Measurements from ENCODE around the gene AGAP1. TPM values are rescaled to one million over a fixed set of nuclear protein-coding genes. Genes with fewer than 3 reads are reported as not detected.

The AGAP1 gene
- polyA plus RNA-seq, 4 donors, result 9.8 to 19.2 (median 15.5) TPM

GRCh38 chr2:235546436-235546835 is 52.6 kb downstream of the AGAP1 start:
- Histone ChIP-seq H3K36me3 (ENCODE audit: control insufficient read depth in 3 of 3, insufficient read depth in 2 of 3, low read depth in 1 of 3, low read length in 3 of 3) (peaks cover 0 to 7% (median 0%) of the 10 kb centered on the region in 3 donors), H3K9me3 (ENCODE audit: control insufficient read depth in 2 of 2, insufficient read depth in 1 of 2, low read depth in 1 of 2, low read length in 1 of 2) (no peaks in the 10 kb centered on the region), H3K27ac (ENCODE audit: low read depth in 1 of 3, low read length in 2 of 3) (no peak overlapping the region), H3K27me3 (ENCODE audit: control insufficient read depth in 3 of 3, insufficient read depth in 3 of 3, low read length in 3 of 3) (no peaks in the 10 kb centered on the region), H3K4me1 (ENCODE audit: control insufficient read depth in 3 of 3, insufficient read depth in 2 of 3, low read depth in 1 of 3, low read length in 2 of 3) (peaks cover 0 to 14% (median 7%) of the 10 kb centered on the region in 3 donors), H3K4me3 (ENCODE audit: low read depth in 1 of 3, low read length in 3 of 3) (no peak overlapping the region)
- DNase-seq, result no peak
- WGBS, 3 donors, result 83 to 86% (median 83%) methylated on average over 9 of the region's 9 CpGs
- no peak for FAIRE-seq

- H3K9me3 ChIP-seq (ENCODE audit: control insufficient read depth in 2 of 2, insufficient read depth in 1 of 2, low read depth in 1 of 2, low read length in 1 of 2), result no peaks in the 10 kb centered on the region
- H3K27me3 ChIP-seq (ENCODE audit: control insufficient read depth in 3 of 3, insufficient read depth in 3 of 3, low read length in 3 of 3), result no peaks in the 10 kb centered on the region
- FAIRE-seq (no peak), DNase-seq (no peak)
- 85 to 90% (median 86%) methylated on average over 19 of the region's 19 CpGs for WGBS, 3 donors
- no peak overlapping the region for H3K27ac ChIP-seq (ENCODE audit: low read depth in 1 of 3, low read length in 2 of 3)
- peaks cover 3 to 10% (median 4%) of the 10 kb centered on the region in 3 donors for H3K4me1 ChIP-seq (ENCODE audit: control insufficient read depth in 3 of 3, insufficient read depth in 2 of 3, low read depth in 1 of 3, low read length in 2 of 3)
- peaks cover 0 to 6% (median 0%) of the 10 kb centered on the region in 3 donors for H3K36me3 ChIP-seq (ENCODE audit: control insufficient read depth in 3 of 3, insufficient read depth in 2 of 3, low read depth in 1 of 3, low read length in 3 of 3)
- H3K4me3 ChIP-seq (ENCODE audit: low read depth in 1 of 3, low read length in 3 of 3), result no peak overlapping the region
Observed at GRCh38 chr2:235549735-235550377, 56.0 kb downstream of the AGAP1 start.

- Histone ChIP-seq H3K9me3 (ENCODE audit: control insufficient read depth in 2 of 2, insufficient read depth in 1 of 2, low read depth in 1 of 2, low read length in 1 of 2) (no peaks in the 10 kb centered on the region), H3K27me3 (ENCODE audit: control insufficient read depth in 3 of 3, insufficient read depth in 3 of 3, low read length in 3 of 3) (no peaks in the 10 kb centered on the region), H3K4me3 (ENCODE audit: low read depth in 1 of 3, low read length in 3 of 3) (no peak overlapping the region), H3K36me3 (ENCODE audit: control insufficient read depth in 3 of 3, insufficient read depth in 2 of 3, low read depth in 1 of 3, low read length in 3 of 3) (peaks cover 0 to 6% (median 0%) of the 10 kb centered on the region in 3 donors), H3K27ac (ENCODE audit: low read depth in 1 of 3, low read length in 2 of 3) (no peak overlapping the region), H3K4me1 (ENCODE audit: control insufficient read depth in 3 of 3, insufficient read depth in 2 of 3, low read depth in 1 of 3, low read length in 2 of 3) (peaks cover 3 to 10% (median 4%) of the 10 kb centered on the region in 3 donors)
- 90 to 95% (median 92%) methylated on average over 12 of the region's 12 CpGs for WGBS, 3 donors
- DNase-seq, result no peak
- FAIRE-seq, result no peak
Observed at GRCh38 chr2:235550378-235550760, 56.5 kb downstream of the AGAP1 start.

DNA sequence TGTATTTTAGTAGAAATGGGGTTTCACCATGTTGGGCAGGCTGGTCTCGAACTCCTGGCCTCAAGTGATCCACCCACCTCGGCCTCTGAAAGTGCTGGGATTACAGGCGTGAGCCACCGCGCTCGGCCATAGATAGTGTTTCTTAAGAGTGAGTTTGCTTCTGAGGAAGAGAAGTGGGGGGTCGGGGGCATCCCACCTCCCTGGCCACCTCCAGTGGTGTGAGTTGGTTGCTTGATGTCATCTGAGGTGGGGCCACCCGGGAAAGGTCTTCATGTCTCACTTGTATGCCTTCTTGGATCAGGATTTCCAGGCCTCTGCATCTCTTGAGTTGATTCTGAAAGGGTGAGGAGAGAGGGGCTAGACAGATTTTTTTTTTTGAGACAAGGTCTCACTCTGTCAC is 57.1 kb downstream of the AGAP1 start:
- FAIRE-seq (no peak), DNase-seq (no peak)
- Histone ChIP-seq H3K4me3 (ENCODE audit: low read depth in 1 of 3, low read length in 3 of 3) (no peak overlapping the region), H3K36me3 (ENCODE audit: control insufficient read depth in 3 of 3, insufficient read depth in 2 of 3, low read depth in 1 of 3, low read length in 3 of 3) (peaks cover 0 to 6% (median 0%) of the 10 kb centered on the region in 3 donors), H3K27me3 (ENCODE audit: control insufficient read depth in 3 of 3, insufficient read depth in 3 of 3, low read length in 3 of 3) (no peaks in the 10 kb centered on the region), H3K4me1 (ENCODE audit: control insufficient read depth in 3 of 3, insufficient read depth in 2 of 3, low read depth in 1 of 3, low read length in 2 of 3) (peaks cover 3 to 10% (median 4%) of the 10 kb centered on the region in 3 donors), H3K27ac (ENCODE audit: low read depth in 1 of 3, low read length in 2 of 3) (no peak overlapping the region), H3K9me3 (ENCODE audit: control insufficient read depth in 2 of 2, insufficient read depth in 1 of 2, low read depth in 1 of 2, low read length in 1 of 2) (no peaks in the 10 kb centered on the region)
- WGBS, 3 donors, result 85 to 91% (median 87%) methylated on average over 8 of the region's 8 CpGs

GRCh38 chr2:235551965-235552364 is 58.1 kb downstream of the AGAP1 start:
- Histone ChIP-seq H3K9me3 (ENCODE audit: control insufficient read depth in 2 of 2, insufficient read depth in 1 of 2, low read depth in 1 of 2, low read length in 1 of 2) (no peaks in the 10 kb centered on the region), H3K27ac (ENCODE audit: low read depth in 1 of 3, low read length in 2 of 3) (no peak overlapping the region), H3K4me3 (ENCODE audit: low read depth in 1 of 3, low read length in 3 of 3) (no peak overlapping the region), H3K4me1 (ENCODE audit: control insufficient read depth in 3 of 3, insufficient read depth in 2 of 3, low read depth in 1 of 3, low read length in 2 of 3) (peaks cover 3 to 10% (median 4%) of the 10 kb centered on the region in 3 donors), H3K36me3 (ENCODE audit: control insufficient read depth in 3 of 3, insufficient read depth in 2 of 3, low read depth in 1 of 3, low read length in 3 of 3) (peaks cover 0 to 6% (median 0%) of the 10 kb centered on the region in 3 donors), H3K27me3 (ENCODE audit: control insufficient read depth in 3 of 3, insufficient read depth in 3 of 3, low read length in 3 of 3) (no peaks in the 10 kb centered on the region)
- FAIRE-seq (no peak), DNase-seq (peak; percentile 79 to 82)
- 10 to 24% (median 17%) methylated on average over 8 of the region's 8 CpGs for WGBS, 3 donors

- Histone ChIP-seq H3K27me3 (ENCODE audit: control insufficient read depth in 3 of 3, insufficient read depth in 3 of 3, low read length in 3 of 3) (no peaks in the 10 kb centered on the region), H3K4me3 (ENCODE audit: low read depth in 1 of 3, low read length in 3 of 3) (no peak overlapping the region), H3K36me3 (ENCODE audit: control insufficient read depth in 3 of 3, insufficient read depth in 2 of 3, low read depth in 1 of 3, low read length in 3 of 3) (peaks cover 0 to 6% (median 0%) of the 10 kb centered on the region in 3 donors), H3K27ac (ENCODE audit: low read depth in 1 of 3, low read length in 2 of 3) (no peak overlapping the region), H3K9me3 (ENCODE audit: control insufficient read depth in 2 of 2, insufficient read depth in 1 of 2, low read depth in 1 of 2, low read length in 1 of 2) (no peaks in the 10 kb centered on the region), H3K4me1 (ENCODE audit: control insufficient read depth in 3 of 3, insufficient read depth in 2 of 3, low read depth in 1 of 3, low read length in 2 of 3) (peaks cover 3 to 10% (median 4%) of the 10 kb centered on the region in 3 donors)
- DNase-seq, result no peak
- WGBS, 3 donors, result 76 to 79% (median 79%) methylated on average over 3 of the region's 3 CpGs
- FAIRE-seq, result no peak
Observed at GRCh38 chr2:235552671-235553070, 58.8 kb downstream of the AGAP1 start.

DNA sequence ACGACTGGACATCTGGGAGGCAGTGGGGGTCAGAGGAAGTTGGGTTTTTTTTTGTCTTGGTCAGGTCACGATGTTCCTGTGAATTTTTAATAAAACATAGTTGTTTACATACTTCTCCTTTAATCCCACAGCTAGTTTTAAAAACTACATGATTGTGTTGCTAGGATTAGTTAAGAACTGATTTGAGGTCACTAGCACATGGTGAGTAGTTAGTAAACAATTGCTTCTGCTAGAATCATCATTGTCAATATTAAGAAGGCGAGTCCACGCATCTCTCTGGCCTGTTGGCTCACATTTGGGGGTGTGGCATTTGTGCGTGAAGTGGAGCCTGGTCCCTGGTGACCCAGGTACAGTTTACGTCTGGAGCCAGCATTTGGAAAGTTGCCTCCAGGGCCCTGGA is 59.4 kb downstream of the AGAP1 start:
- Histone ChIP-seq H3K4me1 (ENCODE audit: control insufficient read depth in 3 of 3, insufficient read depth in 2 of 3, low read depth in 1 of 3, low read length in 2 of 3) (peaks cover 3 to 10% (median 4%) of the 10 kb centered on the region in 3 donors), H3K36me3 (ENCODE audit: control insufficient read depth in 3 of 3, insufficient read depth in 2 of 3, low read depth in 1 of 3, low read length in 3 of 3) (peaks cover 0 to 6% (median 0%) of the 10 kb centered on the region in 3 donors), H3K9me3 (ENCODE audit: control insufficient read depth in 2 of 2, insufficient read depth in 1 of 2, low read depth in 1 of 2, low read length in 1 of 2) (no peaks in the 10 kb centered on the region), H3K4me3 (ENCODE audit: low read depth in 1 of 3, low read length in 3 of 3) (no peak overlapping the region), H3K27ac (ENCODE audit: low read depth in 1 of 3, low read length in 2 of 3) (no peak overlapping the region), H3K27me3 (ENCODE audit: control insufficient read depth in 3 of 3, insufficient read depth in 3 of 3, low read length in 3 of 3) (no peaks in the 10 kb centered on the region)
- no peak for DNase-seq
- WGBS, 3 donors, result 50 to 60% (median 56%) methylated on average over 6 of the region's 6 CpGs
- FAIRE-seq, result no peak

GRCh38 chr2:235553696-235554100 is 59.9 kb downstream of the AGAP1 start:
- Histone ChIP-seq H3K36me3 (ENCODE audit: control insufficient read depth in 3 of 3, insufficient read depth in 2 of 3, low read depth in 1 of 3, low read length in 3 of 3) (peaks cover 0 to 6% (median 0%) of the 10 kb centered on the region in 3 donors), H3K27ac (ENCODE audit: low read depth in 1 of 3, low read length in 2 of 3) (no peak overlapping the region), H3K4me3 (ENCODE audit: low read depth in 1 of 3, low read length in 3 of 3) (no peak overlapping the region), H3K4me1 (ENCODE audit: control insufficient read depth in 3 of 3, insufficient read depth in 2 of 3, low read depth in 1 of 3, low read length in 2 of 3) (peaks cover 3 to 10% (median 4%) of the 10 kb centered on the region in 3 donors), H3K9me3 (ENCODE audit: control insufficient read depth in 2 of 2, insufficient read depth in 1 of 2, low read depth in 1 of 2, low read length in 1 of 2) (no peaks in the 10 kb centered on the region), H3K27me3 (ENCODE audit: control insufficient read depth in 3 of 3, insufficient read depth in 3 of 3, low read length in 3 of 3) (no peaks in the 10 kb centered on the region)
- peak in 1 of 2 donors; percentile 55 for DNase-seq
- 31 to 63% (median 46%) methylated on average over 13 of the region's 13 CpGs for WGBS, 3 donors
- no peak for FAIRE-seq
